HG03108 (cell line): ENCODE measurements around the gene TUBB.
"Not testable (repeated sequence)": the region's sequence is repeated elsewhere in the genome, so short reads cannot be mapped to it uniquely, and the experiment has no call there.

Experiments
- ATAC-seq: cut with Tn5 transposase; IDR thresholded peaks from one replicate; pipeline ENCODE4 v1.9.1; 2021; ENCODE audit warnings: moderate library complexity; ENCODE audit not compliant: unreplicated experiment

Gene TUBB

GRCh38 chr6:30738532-30738931 is 18.4 kb downstream of the TUBB start:
- ATAC-seq = no peak

GRCh38 chr6:30740540-30740870 is 20.4 kb downstream of the TUBB start:
- no peak for ATAC-seq

- no peak for ATAC-seq
Observed at GRCh38 chr6:30741063-30741779, 21.1 kb downstream of the TUBB start.

GRCh38 chr6:30741789-30742315 is 21.7 kb downstream of the TUBB start:
- peak; percentile 6 for ATAC-seq

- ATAC-seq = peak; percentile 74
Observed at GRCh38 chr6:30742316-30743098, 22.4 kb downstream of the TUBB start, which contains the start of gene FLOT1. Gene FLOT1, minus strand, starts transcription at chr6:30742687. Its CDS starts 498 bp downstream, at chr6:30742189.

DNA sequence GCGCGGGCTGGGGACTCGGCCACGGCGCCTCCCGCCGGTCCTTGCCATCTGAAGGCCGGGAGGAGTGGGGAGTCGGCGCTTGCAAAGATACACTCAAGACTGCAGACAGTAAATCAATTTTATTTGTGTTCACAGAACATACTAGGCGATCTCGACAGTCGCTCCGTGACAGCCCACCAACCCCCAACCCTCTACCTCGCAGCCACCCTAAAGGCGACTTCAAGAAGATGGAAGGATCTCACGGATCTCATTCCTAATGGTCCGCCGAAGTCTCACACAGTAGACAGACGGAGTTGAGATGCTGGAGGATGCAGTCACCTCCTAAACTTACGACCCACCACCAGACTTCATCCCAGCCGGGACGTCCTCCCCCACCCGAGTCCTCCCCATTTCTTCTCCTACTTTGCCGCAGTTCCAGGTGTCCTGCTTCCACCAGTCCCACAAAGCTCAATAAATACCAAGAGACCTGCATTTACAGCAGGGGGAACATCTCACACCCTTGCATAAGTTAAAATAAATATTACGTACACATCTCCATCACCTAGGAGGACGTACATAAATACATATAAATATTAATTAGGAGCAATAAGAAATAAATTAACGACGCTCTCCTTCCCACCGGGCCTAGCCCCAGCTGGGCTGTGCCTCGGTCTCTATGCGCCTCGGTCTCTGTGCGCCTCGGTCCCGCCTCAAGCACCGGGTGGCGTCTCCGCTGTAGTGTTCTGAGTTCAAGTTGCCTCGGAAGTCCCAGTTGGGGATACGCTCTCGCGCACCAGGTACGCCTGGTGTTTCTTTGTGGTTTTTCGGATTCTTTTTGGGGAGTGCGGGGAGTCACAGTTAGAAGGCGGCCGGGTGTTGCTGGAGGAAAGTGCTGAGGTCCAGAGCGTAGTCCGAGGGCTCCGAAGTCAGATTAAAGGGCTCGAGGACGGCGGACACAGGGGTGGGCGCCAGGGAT is 23.2 kb downstream of the TUBB start:
- ATAC-seq = peak; percentile 3

GRCh38 chr6:30744054-30744805 is 24.1 kb downstream of the TUBB start, which contains the start of gene IER3:
Gene IER3, minus strand, starts transcription at chr6:30744547. Its CDS starts 29 bp downstream, at chr6:30744518.
- peak; percentile 23 for ATAC-seq

- no peak for ATAC-seq
Observed at GRCh38 chr6:30747300-30747687, 27.1 kb downstream of the TUBB start.

DNA sequence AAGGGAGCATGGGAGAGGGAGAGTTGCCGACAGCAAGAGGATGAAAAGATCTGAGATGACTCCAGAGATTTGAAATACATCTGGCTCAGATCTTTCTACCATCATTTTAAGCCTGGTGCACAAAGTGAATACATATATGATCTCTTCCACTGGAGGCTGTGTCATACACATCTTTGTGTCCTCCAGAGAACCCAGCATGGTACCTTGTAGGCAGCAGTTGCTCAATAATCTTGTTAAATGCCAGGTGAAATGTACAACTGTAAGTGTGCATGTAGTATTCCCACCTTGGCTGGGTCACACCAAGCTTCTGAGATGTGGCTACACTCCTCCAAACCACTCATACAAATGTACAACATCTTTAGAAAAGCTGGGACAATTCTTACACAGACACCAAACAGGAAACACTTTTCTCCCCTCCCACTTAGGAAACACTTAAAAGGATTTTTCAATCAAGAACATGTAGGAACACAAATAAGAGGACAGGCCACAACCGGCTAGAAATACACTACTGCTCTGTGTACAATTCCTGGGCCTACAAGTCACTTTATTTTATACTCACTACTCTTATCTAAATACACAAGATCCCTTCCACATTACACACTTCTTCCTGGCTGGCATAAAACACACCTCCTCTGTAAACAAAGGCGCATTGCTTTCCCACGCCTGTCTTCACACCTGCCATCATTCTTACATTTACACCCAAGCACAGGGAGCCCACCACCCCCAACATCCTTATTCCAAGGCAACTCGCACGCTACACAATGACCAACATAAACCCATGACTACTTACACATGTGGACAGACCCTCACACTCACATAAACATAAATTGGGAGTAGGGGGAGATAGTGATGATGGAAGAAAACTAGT is 28.0 kb downstream of the TUBB start:
- no peak for ATAC-seq

DNA sequence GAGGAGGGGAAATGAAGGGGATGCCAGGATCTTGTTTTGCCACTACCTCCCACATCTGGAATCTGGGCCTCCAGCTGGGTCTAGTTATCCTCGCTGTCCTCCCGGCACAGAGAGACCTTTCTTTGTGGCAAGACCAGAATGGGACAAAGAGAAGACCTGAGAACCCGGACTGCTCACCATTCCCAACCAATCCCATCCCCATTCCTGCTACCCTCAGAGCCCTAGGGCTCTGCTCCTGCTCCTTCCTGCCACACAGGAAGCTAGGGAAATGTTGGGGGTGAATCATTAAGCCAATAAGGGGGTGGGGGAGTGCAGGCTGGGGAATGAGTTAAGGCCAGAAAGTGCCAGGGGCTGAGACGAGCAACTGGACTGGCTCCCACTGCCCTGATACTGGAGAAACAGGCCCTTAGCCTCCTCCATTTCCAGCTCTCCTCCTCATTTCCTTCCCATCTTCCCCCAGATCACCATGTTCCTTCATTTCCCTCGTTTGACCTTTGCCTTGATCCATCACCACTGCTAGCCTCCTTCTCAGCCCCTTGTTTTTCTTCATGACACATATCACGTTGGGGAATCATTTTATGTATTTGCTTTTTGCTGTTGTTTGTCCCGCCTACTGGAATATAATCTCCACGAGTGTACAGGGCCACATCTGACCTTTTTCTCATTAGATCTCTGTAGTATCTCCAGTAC is 28.8 kb downstream of the TUBB start:
- no peak for ATAC-seq

GRCh38 chr6:30749554-30750378 is 29.6 kb downstream of the TUBB start:
- ATAC-seq = no peak

GRCh38 chr6:30750379-30750668 is 30.2 kb downstream of the TUBB start:
- no peak for ATAC-seq

- no peak for ATAC-seq
Observed at GRCh38 chr6:30752157-30752927, 32.2 kb downstream of the TUBB start.

DNA sequence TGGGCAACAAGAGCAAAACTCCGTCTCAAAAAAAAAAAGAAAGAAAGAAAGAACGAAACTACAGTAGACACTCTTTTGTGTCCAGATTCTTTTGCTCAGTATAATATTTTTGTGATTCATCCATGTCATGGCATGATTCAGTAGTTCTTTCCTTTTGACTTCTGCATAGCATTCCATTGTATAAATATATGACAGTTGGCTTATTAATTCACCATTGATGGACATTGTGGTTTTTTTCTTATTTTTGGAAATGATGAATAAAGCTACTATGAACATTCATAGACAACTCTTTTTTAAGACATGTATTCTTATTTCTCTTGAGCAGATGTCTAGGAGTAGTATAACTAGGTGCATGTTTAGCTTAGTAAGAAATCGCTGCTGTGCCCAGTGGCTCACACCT is 34.5 kb downstream of the TUBB start:
- no peak for ATAC-seq

DNA sequence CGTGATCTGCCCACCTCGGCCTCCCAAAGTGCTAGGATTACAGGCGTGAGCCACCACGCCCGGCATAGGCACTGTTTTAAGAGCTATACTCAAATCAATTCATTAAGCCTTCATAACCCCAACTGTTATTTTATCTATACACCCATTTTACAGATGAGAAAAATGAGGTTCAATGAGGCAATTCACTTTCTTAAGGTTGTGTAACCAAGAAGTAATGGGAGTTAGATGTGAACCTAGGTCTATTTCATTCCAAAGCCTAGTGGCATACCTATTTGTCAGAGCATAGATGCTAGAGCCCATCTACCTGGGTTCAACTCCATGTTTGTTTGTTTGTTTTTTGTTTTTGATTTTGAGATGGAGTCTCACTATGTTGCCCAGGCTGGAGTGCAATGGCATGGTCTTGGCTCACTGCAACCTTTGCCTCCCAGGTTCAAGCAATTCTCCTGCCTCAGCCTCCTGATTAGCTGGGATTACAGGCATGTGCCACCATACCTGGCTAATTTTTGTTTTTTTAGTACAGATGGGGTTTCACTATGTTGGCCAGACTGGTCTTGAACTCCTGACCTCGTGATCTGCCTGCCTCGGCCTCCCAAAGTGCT is 36.4 kb downstream of the TUBB start:
- not testable (repeated sequence) for ATAC-seq

DNA sequence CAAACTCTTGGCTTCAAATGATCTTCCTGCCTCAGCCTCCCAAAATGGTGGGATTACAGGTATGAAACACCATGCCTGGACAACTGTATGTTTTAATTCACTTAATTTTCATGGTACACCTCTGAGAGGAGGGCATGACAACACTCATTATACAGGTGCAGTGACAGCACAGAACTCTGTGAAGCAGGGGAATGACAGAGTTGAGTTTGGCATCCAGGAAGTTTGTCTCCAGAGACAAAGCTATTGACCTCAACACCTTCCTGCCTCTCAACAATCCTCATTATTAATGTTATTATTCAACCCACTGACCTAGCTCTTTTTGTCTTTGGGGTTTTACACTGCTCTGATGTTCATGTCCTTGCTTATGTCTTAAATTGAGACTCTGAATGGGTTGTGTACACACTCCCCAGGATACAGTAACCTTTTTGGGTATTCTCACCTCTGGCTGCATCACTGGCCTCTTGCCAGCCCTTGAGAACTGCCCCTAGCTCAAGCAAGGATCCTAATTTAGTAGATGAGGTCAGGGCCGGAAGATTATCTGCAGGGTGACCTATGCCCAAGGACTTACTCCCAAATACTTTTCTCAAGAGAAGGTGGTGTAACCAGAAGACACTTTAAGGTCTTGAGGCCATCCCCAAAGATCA is 37.2 kb downstream of the TUBB start:
- no peak for ATAC-seq
